Measurements from ENCODE around the gene IL12RB2. TPM values are rescaled to one million over a fixed set of nuclear protein-coding genes. Genes with fewer than 3 reads are reported as not detected.
"Not testable (repeated sequence)": the region's sequence is repeated elsewhere in the genome, so short reads cannot be mapped to it uniquely, and the experiment has no call there.

The IL12RB2 gene
- total RNA-seq, 2 experiments from 2014 or later = 86.9 to 90.7 TPM

- Mint-ChIP-seq H3K36me3 (no peaks in the 10 kb centered on the region), H3K4me3 (no peak overlapping the region), H3K27me3 (no peaks in the 10 kb centered on the region), H3K4me1 (ENCODE audit: low read depth) (peaks cover 31% of the 10 kb centered on the region), H3K27ac (no peak overlapping the region), H3K9me3 (no peaks in the 10 kb centered on the region)
- intact Hi-C loops (cut with micrococcal nuclease) = loop anchor here (10.0 kb wide), 1 partner anchor 452 kb away; no protein-coding TSS in a partner anchor
- DNase-seq = no peak
- POLR2A ChIA-PET = no interaction called here
- CTCF ChIA-PET = interaction anchor here (0.6 kb wide), 1 partner anchor 63 kb away, joined by 5 read pairs; no protein-coding TSS in a partner anchor
Measured at GRCh38 chr1:67436511-67437055, 128.9 kb downstream of the IL12RB2 start.

GRCh38 chr1:67437961-67438360 is 130.3 kb downstream of the IL12RB2 start:
- DNase-seq = no peak
- H3K27ac Mint-ChIP-seq = no peak overlapping the region
- H3K36me3 Mint-ChIP-seq = no peaks in the 10 kb centered on the region
- H3K4me1 Mint-ChIP-seq (ENCODE audit: low read depth) = peaks cover 26% of the 10 kb centered on the region
- H3K27me3 Mint-ChIP-seq = no peaks in the 10 kb centered on the region
- no peaks in the 10 kb centered on the region for H3K9me3 Mint-ChIP-seq
- no peak overlapping the region for H3K4me3 Mint-ChIP-seq
- ChIA-PET POLR2A (interaction anchor here (1.2 kb wide), 1 partner anchor 9 kb away, joined by 3 read pairs; no protein-coding TSS in a partner anchor), CTCF (interaction anchor here (0.6 to 0.8 kb wide), 2 partner anchors 292 to 323 kb away, joined by 3 read pairs; no protein-coding TSS in a partner anchor)
- intact Hi-C loops (cut with micrococcal nuclease) = loop anchor here (10.0 kb wide), 1 partner anchor 453 kb away; no protein-coding TSS in a partner anchor

- intact Hi-C loops (cut with micrococcal nuclease) = loop anchor here (10.0 kb wide), 1 partner anchor 455 kb away; no protein-coding TSS in a partner anchor
- DNase-seq = no peak
- H3K27me3 Mint-ChIP-seq = peaks cover 2% of the 10 kb centered on the region
- H3K9me3 Mint-ChIP-seq = no peaks in the 10 kb centered on the region
- no peaks in the 10 kb centered on the region for H3K36me3 Mint-ChIP-seq
- no peak overlapping the region for H3K4me3 Mint-ChIP-seq
- H3K4me1 Mint-ChIP-seq (ENCODE audit: low read depth) = peaks cover 14% of the 10 kb centered on the region
- ChIA-PET CTCF (no interaction called here), POLR2A (no interaction called here)
- H3K27ac Mint-ChIP-seq = no peak overlapping the region
Measured at GRCh38 chr1:67439277-67440029, 131.8 kb downstream of the IL12RB2 start.

- no peak overlapping the region for H3K27ac Mint-ChIP-seq
- no peak for DNase-seq
- ChIA-PET CTCF (no interaction called here), POLR2A (no interaction called here)
- no peak overlapping the region for H3K4me3 Mint-ChIP-seq
- intact Hi-C loops (cut with micrococcal nuclease) = no loop called here
- no peaks in the 10 kb centered on the region for H3K9me3 Mint-ChIP-seq
- peaks cover 12% of the 10 kb centered on the region for H3K4me1 Mint-ChIP-seq (ENCODE audit: low read depth)
- peaks cover 2% of the 10 kb centered on the region for H3K27me3 Mint-ChIP-seq
- H3K36me3 Mint-ChIP-seq = no peaks in the 10 kb centered on the region
Measured at GRCh38 chr1:67440339-67440738, 132.7 kb downstream of the IL12RB2 start.

- Mint-ChIP-seq H3K36me3 (no peaks in the 10 kb centered on the region), H3K4me1 (ENCODE audit: low read depth) (peaks cover 12% of the 10 kb centered on the region), H3K27ac (no peak overlapping the region), H3K9me3 (no peaks in the 10 kb centered on the region), H3K4me3 (no peak overlapping the region), H3K27me3 (peaks cover 2% of the 10 kb centered on the region)
- intact Hi-C loops (cut with micrococcal nuclease) = loop anchor here (1.0 kb wide), 1 partner anchor 10 kb away; no protein-coding TSS in a partner anchor
- DNase-seq = peak; percentile 44
- POLR2A ChIA-PET = interaction anchor here (1.2 kb wide), 2 partner anchors 10 to 108 kb away, joined by 4 to 6 read pairs; no protein-coding TSS in a partner anchor
- CTCF ChIA-PET = no interaction called here
Measured at GRCh38 chr1:67441183-67441582, 133.5 kb downstream of the IL12RB2 start.

- H3K4me3 Mint-ChIP-seq = no peak overlapping the region
- no peaks in the 10 kb centered on the region for H3K9me3 Mint-ChIP-seq
- DNase-seq = no peak
- H3K36me3 Mint-ChIP-seq = no peaks in the 10 kb centered on the region
- H3K4me1 Mint-ChIP-seq (ENCODE audit: low read depth) = peaks cover 12% of the 10 kb centered on the region
- ChIA-PET POLR2A (interaction anchor here (1.2 kb wide), 2 partner anchors 11 to 109 kb away, joined by 4 to 6 read pairs; no protein-coding TSS in a partner anchor), CTCF (no interaction called here)
- peaks cover 2% of the 10 kb centered on the region for H3K27me3 Mint-ChIP-seq
- no peak overlapping the region for H3K27ac Mint-ChIP-seq
- intact Hi-C loops (cut with micrococcal nuclease) = loop anchor here (1.0 kb wide), 1 partner anchor 11 kb away; no protein-coding TSS in a partner anchor
Measured at GRCh38 chr1:67441739-67442281, 134.1 kb downstream of the IL12RB2 start.

GRCh38 chr1:67446014-67446413 is 138.3 kb downstream of the IL12RB2 start:
- POLR2A ChIA-PET; intact Hi-C loops (cut with micrococcal nuclease): not testable (repeated sequence)

More at GRCh38 chr1:67446014-67446413, 138.3 kb downstream of the IL12RB2 start:
- CTCF ChIA-PET = interaction anchor here (0.7 kb wide), 2 partner anchors 183 to 688 kb away, joined by 3 to 4 read pairs; no protein-coding TSS in a partner anchor
- not testable (repeated sequence) for H3K27ac Mint-ChIP-seq; DNase-seq; H3K27me3 Mint-ChIP-seq; H3K36me3 Mint-ChIP-seq; H3K9me3 Mint-ChIP-seq; H3K4me1 Mint-ChIP-seq (ENCODE audit: low read depth); H3K4me3 Mint-ChIP-seq

Other genes with a start within 250 kb of the IL12RB2 start
- 1 to 10 TPM in 1 of 2 experiments, under 1 TPM in 1; 0.70 to 1.2 TPM for gene C1orf141, start 172.9 kb upstream of the IL12RB2 start, total RNA-seq
- 10 to 100 TPM; 16.8 to 17.7 TPM for gene IL23R, start 141.4 kb upstream of the IL12RB2 start, total RNA-seq
- 100 to 1,000 TPM; 388 to 398 TPM for gene SERBP1, start 122.5 kb downstream of the IL12RB2 start, total RNA-seq